Ovary (tissue), 3 donors: ENCODE results near the gene PRTG.

ENCODE experiments used
- CTCF ChIP-seq, 3 donors: fragments of 450-650 bp in 2 of 3; fragments of 200-600 bp in 1 of 3; IDR thresholded peaks; one replicate each; pipeline versions ENCODE4 v1.5.1 to v1.8.0; 2016 to 2022; ENCODE audit warnings: antibody characterized with exemption in 3 of 3, mild to moderate bottlenecking in 1 of 3
- EP300 ChIP-seq: sonication (generic); formaldehyde crosslinking; IDR thresholded peaks from one replicate; pipeline ENCODE4 v1.6.1; 2017; ENCODE audit warnings: antibody characterized with exemption
- POLR2A ChIP-seq: fragments of 450-650 bp; IDR thresholded peaks from one replicate; pipeline ENCODE4 v1.6.1; 2017; ENCODE audit warnings: antibody characterized with exemption, mild to moderate bottlenecking, moderate library complexity
- donor health status: DM: no; HTN: no; CAD: no.

DNA sequence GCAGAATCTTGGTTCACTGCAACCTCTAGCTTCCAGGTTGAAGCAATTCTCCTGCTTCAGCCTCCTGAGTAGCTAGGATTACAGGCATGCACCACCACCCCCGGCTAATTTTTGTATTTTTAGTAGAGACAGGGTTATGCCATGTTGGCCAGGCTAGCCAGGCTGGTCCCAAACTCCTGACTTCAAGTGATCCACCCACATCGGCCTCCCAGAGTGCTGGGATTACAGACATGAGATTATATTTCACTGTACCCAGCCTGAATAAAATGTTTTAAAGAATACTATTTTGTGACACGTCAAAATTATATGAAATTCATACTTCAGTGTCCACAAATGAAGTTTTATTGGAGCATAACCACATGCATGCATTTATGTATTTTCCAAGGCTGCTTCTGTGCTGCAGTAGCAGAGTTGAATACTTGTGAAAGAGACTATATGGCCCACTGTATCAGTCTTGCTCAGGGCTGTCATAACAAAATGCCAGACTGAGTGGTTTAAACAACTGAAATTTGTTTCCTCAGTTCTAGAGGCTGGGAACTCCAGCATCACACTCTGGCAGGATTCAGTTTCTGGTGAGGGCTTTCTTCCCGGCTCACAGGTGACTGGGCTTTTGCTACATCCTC is 77.2 kb downstream of the PRTG start:
- TF ChIP-seq CTCF (IDR thresholded peaks at IDR 0.05) (no peak), POLR2A (no peak), EP300 (no peak)
